NCI-H1105 (cell line): ENCODE results near the gene TNS3.
"Not testable (repeated sequence)": the region's sequence is repeated elsewhere in the genome, so short reads cannot be mapped to it uniquely, and the experiment has no call there.

ENCODE experiments used
- DNase-seq: peaks from one replicate; lab custom pipeline; 2025; lab: John Stamatoyannopoulos, UW

TNS3 gene

GRCh38 chr7:47602272-47603004 is 20.5 kb upstream of the TNS3 start:
- no peak for DNase-seq

GRCh38 chr7:47601881-47602249 is 20.0 kb upstream of the TNS3 start:
- DNase-seq: no peak

GRCh38 chr7:47601119-47601880 is 19.4 kb upstream of the TNS3 start:
- DNase-seq: no peak

- DNase-seq: no peak
Measured at GRCh38 chr7:47600199-47601118, 18.5 kb upstream of the TNS3 start.

GRCh38 chr7:47597379-47597778 is 15.5 kb upstream of the TNS3 start:
- no peak for DNase-seq

- DNase-seq: no peak
Measured at GRCh38 chr7:47596502-47597202, 14.7 kb upstream of the TNS3 start.

GRCh38 chr7:47594406-47594805 is 12.5 kb upstream of the TNS3 start:
- DNase-seq: no peak

- DNase-seq: no peak
Measured at GRCh38 chr7:47591655-47592572, 10.0 kb upstream of the TNS3 start.

- no peak for DNase-seq
Measured at GRCh38 chr7:47591089-47591654, 9.3 kb upstream of the TNS3 start.

GRCh38 chr7:47590215-47590614 is 8.3 kb upstream of the TNS3 start:
- not testable (repeated sequence) for DNase-seq

GRCh38 chr7:47588704-47589225 is 6.9 kb upstream of the TNS3 start:
- DNase-seq: no peak

- no peak for DNase-seq
Measured at GRCh38 chr7:47587976-47588375, 6.1 kb upstream of the TNS3 start.

GRCh38 chr7:47587351-47587750 is 5.4 kb upstream of the TNS3 start:
- DNase-seq: no peak

GRCh38 chr7:47586925-47587324 is 5.0 kb upstream of the TNS3 start:
- DNase-seq: no peak

GRCh38 chr7:47586161-47586670 is 4.3 kb upstream of the TNS3 start:
- DNase-seq: not testable (repeated sequence)

GRCh38 chr7:47584536-47584895 is 2.6 kb upstream of the TNS3 start:
- no peak for DNase-seq

GRCh38 chr7:47583739-47584535 is 2.0 kb upstream of the TNS3 start:
- DNase-seq: no peak

- DNase-seq: no peak
Measured at GRCh38 chr7:47582764-47583738, 1.1 kb upstream of the TNS3 start.
